H1 (cell line): ENCODE results near the gene CHCHD6. TPM values are rescaled to one million over a fixed set of nuclear protein-coding genes. Genes with fewer than 3 reads are reported as not detected.

Source experiments
- CTCF ChIA-PET: fragments of 300-600 bp; sonication (Branson Sonifier 250); formaldehyde crosslinking; loops from one replicate; lab custom pipeline; 2021; ENCODE audit not compliant: partially characterized antibody; lab: Charles Lee
- POLR2A ChIA-PET: fragments of 300-600 bp; sonication (Branson Sonifier 250); formaldehyde crosslinking; loops from one replicate; lab custom pipeline; 2021; ENCODE audit warnings: inconsistent platforms; ENCODE audit not compliant: partially characterized antibody; lab: Charles Lee
- DNase-seq, 2 experiments: peaks; one replicate each; pipeline versions ENCODE4 v3.0.0 to v3.0.0-alpha.2; 2010 to 2022; ENCODE audit warnings: low spot score in 2 of 2, low read depth in 1 of 2, mixed read lengths in 1 of 2
- FAIRE-seq: peaks from 2 replicates; lab custom pipeline; 2011; peaks lifted over from hg19 to GRCh38; lab: Jason Lieb, UNC
- H2AFZ ChIP-seq: 2 replicates; pipeline ENCODE4 v1.8.1; 2012; ENCODE audit warnings: low read length, inconsistent platforms
- H2AK5ac ChIP-seq: 2 replicates; pipeline ENCODE4 v1.6.1; 2013; ENCODE audit warnings: low read depth, low read length
- H2BK120ac ChIP-seq: replicated peaks from 2 replicates; pipeline ENCODE3; 2013; ENCODE audit warnings: low read depth, low read length, inconsistent platforms
- H2BK12ac ChIP-seq: 2 replicates; pipeline ENCODE4 v1.6.1; 2013; ENCODE audit warnings: low read depth, low read length
- H2BK15ac ChIP-seq: 2 replicates; pipeline ENCODE4 v1.6.1; 2013; ENCODE audit warnings: low read length
- H2BK20ac ChIP-seq: 2 replicates; pipeline ENCODE4 v1.6.1; 2013; ENCODE audit warnings: low read length
- H2BK5ac ChIP-seq: 2 replicates; pipeline ENCODE4 v1.6.1; 2013; ENCODE audit warnings: low read depth, low read length
- H3K14ac ChIP-seq: 2 replicates; pipeline ENCODE4 v1.6.1; 2013; ENCODE audit warnings: inconsistent platforms; ENCODE audit not compliant: insufficient read length
- H3K18ac ChIP-seq: 2 replicates; pipeline ENCODE4 v1.6.1; 2013; ENCODE audit warnings: low read length; ENCODE audit errors: extremely low read depth
- H3K23ac ChIP-seq: 2 replicates; pipeline ENCODE4 v1.6.1; 2013; ENCODE audit warnings: inconsistent platforms; ENCODE audit not compliant: insufficient read length
- H3K23me2 ChIP-seq: 2 replicates; pipeline ENCODE4 v1.6.1; 2013; ENCODE audit warnings: low read depth, low read length
- H3K27ac ChIP-seq: 2 replicates; pipeline ENCODE4 v1.6.1; 2011; ENCODE audit warnings: low read depth, low read length, inconsistent platforms
- H3K27me3 ChIP-seq, 4 experiments: replicated peaks in 1 of 4; 1 replicate in 1 of 4; 2 replicates in 3 of 4; pipeline versions ENCODE4 v1.6.1 to v1.8.1; 2011 to 2013; ENCODE audit warnings: low read length in 3 of 4, mild to moderate bottlenecking in 3 of 4, inconsistent platforms in 2 of 4, mixed read lengths in 2 of 4, moderate library complexity in 1 of 4; ENCODE audit not compliant: control insufficient read depth in 3 of 4, insufficient read depth in 3 of 4; ENCODE audit errors: extremely low read depth in 1 of 4
- H3K36me3 ChIP-seq, 4 experiments: 2 replicates each; pipeline versions ENCODE4 v1.6.1 to v1.8.1; 2011 to 2013; ENCODE audit warnings: mild to moderate bottlenecking in 4 of 4, low read length in 3 of 4, moderate library complexity in 2 of 4, control low read depth in 1 of 4, inconsistent platforms in 1 of 4; ENCODE audit not compliant: insufficient read depth in 4 of 4, control insufficient read depth in 2 of 4
- H3K4ac ChIP-seq: replicated peaks from 2 replicates; pipeline ENCODE3; 2013; ENCODE audit warnings: low read length, low read depth, mixed read lengths, inconsistent platforms; ENCODE audit not compliant: insufficient read length
- H3K4me1 ChIP-seq, 4 experiments: replicated peaks in 1 of 4; 1 replicate in 1 of 4; 2 replicates in 3 of 4; pipeline versions ENCODE4 v1.6.1 to v1.8.1; 2011 to 2013; ENCODE audit warnings: low read length in 3 of 4, inconsistent platforms in 2 of 4, mixed read lengths in 1 of 4; ENCODE audit not compliant: insufficient read depth in 4 of 4, control insufficient read depth in 3 of 4
- H3K4me2 ChIP-seq, 2 experiments: 2 replicates each; pipeline versions ENCODE4 v1.6.1 to v1.8.1; 2011 to 2013; ENCODE audit warnings: low read depth in 2 of 2, low read length in 2 of 2, control low read depth in 1 of 2, inconsistent platforms in 1 of 2, mild to moderate bottlenecking in 1 of 2; ENCODE audit not compliant: insufficient read depth in 1 of 2
- H3K4me3 ChIP-seq, 4 experiments: fragments of 200-600, 300-600 bp in 1 of 4; sonication (generic), shearing (Covaris generic), sonication (Bioruptor Twin) in 1 of 4; 2 replicates each; pipeline versions ENCODE4 v1.5.1 to v1.8.1; 2011 to 2016; ENCODE audit warnings: low read length in 4 of 4, low read depth in 3 of 4, control low read depth in 2 of 4, inconsistent platforms in 2 of 4, mild to moderate bottlenecking in 2 of 4, mixed read lengths in 1 of 4, moderate library complexity in 1 of 4; ENCODE audit not compliant: insufficient read depth in 2 of 4; ENCODE audit errors: extremely low read depth in 1 of 4
- H3K56ac ChIP-seq: replicated peaks from 2 replicates; pipeline ENCODE3; 2013; ENCODE audit warnings: low read depth, mild to moderate bottlenecking, mixed read lengths, low read length, inconsistent platforms; ENCODE audit not compliant: insufficient read length
- H3K79me1 ChIP-seq: 2 replicates; pipeline ENCODE4 v1.6.1; 2013; ENCODE audit warnings: low read depth, low read length, control low read depth
- H3K79me2 ChIP-seq, 2 experiments: 2 replicates each; pipeline versions ENCODE4 v1.6.1 to v1.8.1; 2012 to 2013; ENCODE audit warnings: low read length in 2 of 2, mild to moderate bottlenecking in 2 of 2, inconsistent platforms in 1 of 2; ENCODE audit not compliant: insufficient read depth in 2 of 2, control insufficient read depth in 1 of 2
- H3K9ac ChIP-seq, 4 experiments: replicated peaks in 1 of 4; 1 replicate in 1 of 4; 2 replicates in 3 of 4; pipeline versions ENCODE4 v1.6.1 to v1.8.1; 2011 to 2013; ENCODE audit warnings: low read depth in 3 of 4, low read length in 3 of 4, control low read depth in 2 of 4, mild to moderate bottlenecking in 2 of 4, moderate library complexity in 2 of 4, inconsistent platforms in 1 of 4; ENCODE audit errors: extremely low read depth in 1 of 4
- H3K9me3 ChIP-seq, 2 experiments: 2 replicates each; pipeline versions ENCODE4 v1.6.1 to v1.8.1; 2012 to 2013; ENCODE audit warnings: mild to moderate bottlenecking in 2 of 2, moderate library complexity in 2 of 2, control low read depth in 1 of 2, inconsistent platforms in 1 of 2, low read depth in 1 of 2, low read length in 1 of 2, mixed read lengths in 1 of 2; ENCODE audit not compliant: insufficient read depth in 2 of 2
- H4K20me1 ChIP-seq, 2 experiments: replicated peaks in 1 of 2; 2 replicates each; pipeline versions ENCODE3 to v1.8.1; 2011 to 2013; ENCODE audit warnings: inconsistent platforms in 2 of 2, low read length in 2 of 2, mild to moderate bottlenecking in 1 of 2; ENCODE audit not compliant: insufficient read depth in 2 of 2, control insufficient read depth in 1 of 2
- H4K5ac ChIP-seq: 2 replicates; pipeline ENCODE4 v1.6.1; 2013; ENCODE audit warnings: low read length, low read depth, mixed read lengths, inconsistent platforms; ENCODE audit not compliant: insufficient read length
- H4K8ac ChIP-seq: 2 replicates; pipeline ENCODE4 v1.8.0; 2013; ENCODE audit warnings: mild to moderate bottlenecking, moderate library complexity, low read length, inconsistent platforms; ENCODE audit not compliant: insufficient read depth; ENCODE audit errors: extremely low read depth
- H4K91ac ChIP-seq: replicated peaks from 2 replicates; pipeline ENCODE3; 2013; ENCODE audit warnings: low read length, mixed read lengths, inconsistent platforms; ENCODE audit not compliant: insufficient read length
- BCL11A ChIP-seq, 2 experiments: IDR thresholded peaks; one replicate each; pipeline ENCODE4 v1.6.1; 2011; ENCODE audit warnings: low read depth in 2 of 2, low read length in 2 of 2, mild to moderate bottlenecking in 2 of 2
- WGBS, 2 experiments: shearing (Covaris generic) in 1 of 2; methylation state at CpG; one replicate each; pipeline versions ENCODE4 v1.1.6 to v1.1.7; 2013 to 2015; ENCODE audit warnings: low lambda C conversion rate in 2 of 2, mixed read lengths in 2 of 2, inconsistent platforms in 1 of 2, low coverage in 1 of 2, missing lambda C conversion rate in 1 of 2; ENCODE audit not compliant: insufficient replicate concordance in 2 of 2, insufficient coverage in 1 of 2, insufficient read length in 1 of 2; ENCODE audit errors: extremely low coverage in 1 of 2, missing lambda C conversion rate in 1 of 2; 5-methylcytosine and 5-hydroxymethylcytosine counted together
- polyA plus RNA-seq, 7 experiments: library from polyadenylated mRNA; depleted of rRNA in 3 of 7; stranded (reverse) in 5 of 7; unstranded in 2 of 7; fragments of >200 nt in 5 of 7; fragments of 200-250 nt in 2 of 7; gene quantifications; 1 replicate in 5 of 7; 2 replicates in 1 of 7; 4 replicates in 1 of 7; pipeline versions ENCODE4 v1.2.1 to v1.2.3, GENCODE V29; 2011 to 2013; ENCODE audit warnings: missing spikeins in 2 of 7, mixed read lengths in 2 of 7
- total RNA-seq: library from RNA; stranded (reverse); fragmentation: NEBNext Ultra II Directional; extraction: Animal tissue kit (Norgen Biotek cat#: 25700); gene quantifications from 2 replicates; pipeline ENCODE4 v1.2.1, GENCODE V29; 2021

The CHCHD6 gene
- total and polyA plus RNA-seq, 2 of the 8 experiments (the other 6 are each of a cell fraction or from before 2014, with no cell fraction given) = 32.4 to 37.6 TPM

DNA sequence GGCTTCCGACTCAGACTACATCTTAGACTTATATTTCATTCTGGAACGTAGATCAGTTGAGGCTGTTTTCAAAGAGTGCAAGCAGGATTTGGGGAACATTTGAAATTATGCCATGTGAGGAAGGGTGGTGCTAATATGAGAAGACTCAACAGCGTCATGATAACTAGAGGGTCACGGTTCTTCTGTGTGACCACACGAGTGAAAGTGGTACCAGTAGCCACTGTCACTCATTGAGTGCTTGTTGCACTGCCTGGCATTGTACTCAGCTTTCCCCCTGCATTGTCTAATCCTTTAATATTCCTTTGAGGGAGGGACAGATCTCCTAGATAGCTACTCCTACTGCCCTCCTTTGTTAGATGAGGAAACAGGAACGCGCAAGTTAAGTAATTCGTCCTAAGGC is 197.6 kb downstream of the CHCHD6 start:
- peaks cover 0 to 5% of the 10 kb centered on the region in 2 experiments for H4K20me1 ChIP-seq
- no peaks in the 10 kb centered on the region for H3K9me3 ChIP-seq
- no peak overlapping the region for H3K9ac ChIP-seq
- H3K4me2 ChIP-seq = no peak overlapping the region
- H2AK5ac ChIP-seq = no peak overlapping the region
- DNase-seq (no peak), FAIRE-seq (no peak)
- no peak overlapping the region for H3K27ac ChIP-seq
- no peak overlapping the region for H4K8ac ChIP-seq
- CTCF ChIA-PET = interaction anchor here (0.6 to 1.9 kb wide), 2 partner anchors 8 to 41 kb away, joined by 4 read pairs; no protein-coding TSS in a partner anchor
- no peak overlapping the region for H3K23ac ChIP-seq
- H3K14ac ChIP-seq = no peak overlapping the region
- TF ChIP-seq BCL11A (IDR thresholded peaks at IDR 0.05; ENCODE audit: low read depth in 2 of 2, low read length in 2 of 2) = no peak
- no peak overlapping the region for H4K5ac ChIP-seq
- no peak overlapping the region for H4K91ac ChIP-seq
- H3K18ac ChIP-seq = no peak overlapping the region
- H2BK20ac ChIP-seq = no peak overlapping the region
- POLR2A ChIA-PET = no interaction called here
- no peak overlapping the region for H2BK5ac ChIP-seq
- H3K23me2 ChIP-seq = no peaks in the 10 kb centered on the region
- H3K27me3 ChIP-seq = no peaks in the 10 kb centered on the region
- no peak overlapping the region for H2BK120ac ChIP-seq
- H3K79me2 ChIP-seq = no peaks in the 10 kb centered on the region
- H2AFZ ChIP-seq = no peak overlapping the region
- 90% methylated on average over 8 of the region's 8 CpGs; no CpG with 5 or more reads in 1 of the 2 experiments for WGBS, 2 experiments
- H3K4me3 ChIP-seq = no peak overlapping the region
- no peak overlapping the region for H2BK15ac ChIP-seq
- H3K56ac ChIP-seq = no peak overlapping the region
- H3K4ac ChIP-seq = no peak overlapping the region
- H3K36me3 ChIP-seq = no peaks in the 10 kb centered on the region
- no peak overlapping the region for H2BK12ac ChIP-seq
- H3K4me1 ChIP-seq = peaks cover 0 to 2% (median 0%) of the 10 kb centered on the region in 4 experiments; a peak in 1 of 7 replicates
- no peaks in the 10 kb centered on the region for H3K79me1 ChIP-seq
